Smooth muscle cell (in vitro differentiated cells): ENCODE data around the gene RPS16. TPM values are rescaled to one million over a fixed set of nuclear protein-coding genes. Genes with fewer than 3 reads are reported as not detected.

Source experiments
- DNase-seq: peaks from one replicate; lab custom pipeline; 2025; ENCODE audit not compliant: unreplicated experiment; lab: John Stamatoyannopoulos, UW
- H2AFZ ChIP-seq: fragments of 200-600 bp; sonication (generic); 2 replicates; pipeline ENCODE4 v1.6.0; 2016; ENCODE audit warnings: antibody characterized with exemption, low read depth, mild to moderate bottlenecking
- H3F3A ChIP-seq: fragments of 200-600 bp; sonication (generic); 2 replicates; pipeline ENCODE4 v1.6.0; 2017; ENCODE audit warnings: antibody characterized with exemption, low read depth
- H3K27ac ChIP-seq: fragments of 200-600 bp; sonication (generic); 2 replicates; pipeline ENCODE4 v1.5.1; 2016; ENCODE audit warnings: low read depth, mild to moderate bottlenecking
- H3K27me3 ChIP-seq: fragments of 200-600 bp; sonication (generic); 2 replicates; pipeline ENCODE4 v1.6.1; 2016; ENCODE audit warnings: low read depth, mild to moderate bottlenecking
- H3K36me3 ChIP-seq: fragments of 200-600 bp; sonication (generic); 2 replicates; pipeline ENCODE4 v1.5.1; 2016; ENCODE audit warnings: low read depth
- H3K4me1 ChIP-seq: fragments of 200-600 bp; sonication (generic); 2 replicates; pipeline ENCODE4 v1.5.1; 2016; ENCODE audit warnings: low read depth
- H3K4me2 ChIP-seq: fragments of 200-600 bp; sonication (generic); 2 replicates; pipeline ENCODE4 v1.6.0; 2016; ENCODE audit warnings: mild to moderate bottlenecking
- H3K4me3 ChIP-seq: fragments of 200-600 bp; sonication (generic); 2 replicates; pipeline ENCODE4 v1.5.1; 2016; ENCODE audit warnings: mild to moderate bottlenecking
- H3K79me2 ChIP-seq: fragments of 200-600 bp; sonication (generic); 2 replicates; pipeline ENCODE4 v1.6.0; 2016; ENCODE audit warnings: low read depth, mild to moderate bottlenecking
- H3K9ac ChIP-seq: fragments of 200-600 bp; sonication (generic); 2 replicates; pipeline ENCODE4 v1.6.0; 2016; ENCODE audit warnings: low read depth
- H3K9me3 ChIP-seq: fragments of 200-600 bp; sonication (generic); replicated peaks from 2 replicates; pipeline ENCODE4 v1.5.1; 2016; ENCODE audit warnings: low read depth
- H4K20me1 ChIP-seq: fragments of 200-600 bp; sonication (generic); 2 replicates; pipeline ENCODE4 v1.6.0; 2016; ENCODE audit warnings: low read depth
- CTCF ChIP-seq: fragments of 200-600 bp; sonication (generic); IDR thresholded peaks from 2 replicates; pipeline ENCODE4 v1.5.1; 2017; ENCODE audit warnings: borderline replicate concordance, mild to moderate bottlenecking, antibody characterized with exemption; ENCODE audit not compliant: insufficient read depth, poor library complexity, severe bottlenecking
- WGBS: methylation state at CpG from one replicate; pipeline ENCODE4 v1.1.7; 2016; ENCODE audit warnings: low lambda C conversion rate; 5-methylcytosine and 5-hydroxymethylcytosine counted together
- polyA plus RNA-seq: library from polyadenylated mRNA; unstranded; fragments of >200 nt; fragmentation: Nextera tagmentation; extraction: Ambion mirVana; gene quantifications from 2 replicates; pipeline ENCODE4 v1.2.1, GENCODE V29; 2016
- total RNA-seq: library from RNA; depleted of rRNA; stranded (reverse); fragments of >200 nt; gene quantifications from 2 replicates; pipeline ENCODE4 v1.2.3, GENCODE V29; 2014

RPS16 gene
- total and polyA plus RNA-seq, 2 experiments from 2014 or later = 97.1 to 539 TPM

DNA sequence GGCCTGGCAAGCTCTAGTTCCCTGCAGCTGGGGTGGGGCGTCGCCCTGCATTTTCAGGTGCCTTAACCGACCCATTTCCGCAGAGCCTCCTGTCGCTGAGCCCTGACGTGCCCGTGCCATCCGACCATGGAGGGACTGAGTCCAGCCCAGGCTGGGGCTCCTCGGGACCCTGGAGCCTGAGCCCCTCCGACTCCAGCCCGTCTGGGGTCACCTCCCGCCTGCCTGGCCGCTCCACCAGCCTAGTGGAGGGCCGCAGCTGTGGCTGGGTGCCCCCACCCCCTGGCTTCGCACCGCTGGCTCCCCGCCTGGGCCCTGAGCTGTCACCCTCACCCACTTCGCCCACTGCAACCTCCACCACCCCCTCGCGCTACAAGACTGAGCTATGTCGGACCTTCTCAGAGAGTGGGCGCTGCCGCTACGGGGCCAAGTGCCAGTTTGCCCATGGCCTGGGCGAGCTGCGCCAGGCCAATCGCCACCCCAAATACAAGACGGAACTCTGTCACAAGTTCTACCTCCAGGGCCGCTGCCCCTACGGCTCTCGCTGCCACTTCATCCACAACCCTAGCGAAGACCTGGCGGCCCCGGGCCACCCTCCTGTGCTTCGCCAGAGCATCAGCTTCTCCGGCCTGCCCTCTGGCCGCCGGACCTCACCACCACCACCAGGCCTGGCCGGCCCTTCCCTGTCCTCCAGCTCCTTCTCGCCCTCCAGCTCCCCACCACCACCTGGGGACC, 27.9 kb downstream of the RPS16 start:
- peaks cover 23% of the 10 kb centered on the region for H4K20me1 ChIP-seq
- no peak for DNase-seq
- no peaks in the 10 kb centered on the region for H3K9me3 ChIP-seq
- peaks cover 22% of the 10 kb centered on the region for H3K4me1 ChIP-seq
- peak overlapping the region; percentile 94 for H3K4me2 ChIP-seq
- TF ChIP-seq CTCF = no peak
- H3K79me2 ChIP-seq = peaks cover 27% of the 10 kb centered on the region
- no peaks in the 10 kb centered on the region for H3K36me3 ChIP-seq
- H3F3A ChIP-seq = peaks cover 36% of the 10 kb centered on the region
- peak overlapping the region; percentile 96 for H3K4me3 ChIP-seq
- no peaks in the 10 kb centered on the region for H3K27me3 ChIP-seq
- 45% methylated on average over 37 of the region's 40 CpGs for WGBS
- peak overlapping the region; percentile 95 for H3K27ac ChIP-seq
- H2AFZ ChIP-seq = no peak overlapping the region
- H3K9ac ChIP-seq = peak overlapping the region; percentile 92

DNA sequence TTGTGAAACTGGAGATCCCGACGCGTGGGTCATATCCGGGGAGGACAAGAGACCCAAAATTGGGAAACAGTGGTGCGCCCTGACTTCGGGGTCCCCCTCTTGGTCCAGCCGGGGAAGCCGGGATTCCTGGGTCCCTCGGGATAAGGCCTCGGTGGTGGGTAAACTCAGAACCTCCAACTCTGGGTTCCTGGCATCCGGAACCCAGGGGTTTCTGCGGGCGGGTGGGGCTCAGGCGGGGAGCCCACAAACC, 28.4 kb downstream of the RPS16 start:
- no peak for DNase-seq
- H2AFZ ChIP-seq = no peak overlapping the region
- H3K79me2 ChIP-seq = peaks cover 27% of the 10 kb centered on the region
- H3K9ac ChIP-seq = peak overlapping the region; percentile 92
- no peaks in the 10 kb centered on the region for H3K9me3 ChIP-seq
- peaks cover 23% of the 10 kb centered on the region for H4K20me1 ChIP-seq
- no peaks in the 10 kb centered on the region for H3K27me3 ChIP-seq
- no peaks in the 10 kb centered on the region for H3K36me3 ChIP-seq
- WGBS = 9% methylated on average over 13 of the region's 14 CpGs
- TF ChIP-seq CTCF = no peak
- H3F3A ChIP-seq = peaks cover 38% of the 10 kb centered on the region
- H3K4me3 ChIP-seq = peak overlapping the region; percentile 96
- peak overlapping the region; percentile 95 for H3K27ac ChIP-seq
- H3K4me2 ChIP-seq = peak overlapping the region; percentile 94
- peaks cover 24% of the 10 kb centered on the region for H3K4me1 ChIP-seq

- Histone ChIP-seq H3K4me2 (peak within 1 kb of the TSS; percentile 94), H3K4me3 (peak within 1 kb of the TSS; percentile 96), H3K9me3 (no peaks in the 10 kb centered on the region), H3K36me3 (no peaks in the 10 kb centered on the region), H4K20me1 (peaks cover 23% of the 10 kb centered on the region), H3K9ac (peak within 1 kb of the TSS; percentile 92), H3F3A (peaks cover 41% of the 10 kb centered on the region), H3K79me2 (peaks cover 27% of the 10 kb centered on the region), H2AFZ (no peak within 1 kb of the TSS), H3K4me1 (peaks cover 26% of the 10 kb centered on the region), H3K27me3 (no peaks in the 10 kb centered on the region), H3K27ac (peak within 1 kb of the TSS; percentile 95)
- 2% methylated on average over 40 of the region's 56 CpGs for WGBS
- DNase-seq = peak; percentile 91
- TF ChIP-seq CTCF = no peak
These were observed 28.9 kb downstream of the RPS16 start, which contains the start of gene ZFP36 for GRCh38 chr19:39406656-39407409. Gene ZFP36, plus strand, starts transcription at chr19:39406847. Its CDS starts 58 bp downstream, at chr19:39406905.
